Measurements from ENCODE around the gene CHRNA3.

The CHRNA3 gene

GRCh38 chr15:78660584-78660983 lies 39.8 kb upstream of the CHRNA3 start:
- DNase-seq (ENCODE audit: extremely low read depth, low read depth) = no peak
- no peak for TF ChIP-seq CTCF (IDR thresholded peaks at IDR 0.05; ENCODE audit: low read depth, low read length)

GRCh38 chr15:78658823-78659222 lies 38.0 kb upstream of the CHRNA3 start:
- no peak for DNase-seq (ENCODE audit: extremely low read depth, low read depth)
- TF ChIP-seq CTCF (IDR thresholded peaks at IDR 0.05; ENCODE audit: low read depth, low read length) = no peak

- TF ChIP-seq CTCF (IDR thresholded peaks at IDR 0.05; ENCODE audit: low read depth, low read length) = no peak
- no peak for DNase-seq (ENCODE audit: extremely low read depth, low read depth)
These were observed 33.5 kb upstream of the CHRNA3 start for GRCh38 chr15:78654272-78654671.

GRCh38 chr15:78651930-78652615 lies 31.3 kb upstream of the CHRNA3 start:
- no peak for DNase-seq (ENCODE audit: extremely low read depth, low read depth)

GRCh38 chr15:78651007-78651406 lies 30.2 kb upstream of the CHRNA3 start:
- DNase-seq (ENCODE audit: extremely low read depth, low read depth) = no peak
- no peak for TF ChIP-seq CTCF (IDR thresholded peaks at IDR 0.05; ENCODE audit: low read depth, low read length)

More at GRCh38 chr15:78651930-78652615, 31.3 kb upstream of the CHRNA3 start:
- TF ChIP-seq CTCF (IDR thresholded peaks at IDR 0.05; ENCODE audit: low read depth, low read length) = no peak

- no peak for DNase-seq (ENCODE audit: extremely low read depth, low read depth)
- no peak for TF ChIP-seq CTCF (IDR thresholded peaks at IDR 0.05; ENCODE audit: low read depth, low read length)
These were observed 29.2 kb upstream of the CHRNA3 start for GRCh38 chr15:78650022-78650421.

- no peak for DNase-seq (ENCODE audit: extremely low read depth, low read depth)
- no peak for TF ChIP-seq CTCF (IDR thresholded peaks at IDR 0.05; ENCODE audit: low read depth, low read length)
These were observed 24.2 kb upstream of the CHRNA3 start for GRCh38 chr15:78645009-78645408.
